ENCODE data around the gene RNASE4. TPM values are rescaled to one million over a fixed set of nuclear protein-coding genes. Genes with fewer than 3 reads are reported as not detected.

Gene RNASE4
- total and polyA plus RNA-seq, 10 of the 15 experiments (the other 5 are each of a cell fraction or from before 2014, with no cell fraction given), result 0.87 to 2.6 (median 1.3) TPM

DNA sequence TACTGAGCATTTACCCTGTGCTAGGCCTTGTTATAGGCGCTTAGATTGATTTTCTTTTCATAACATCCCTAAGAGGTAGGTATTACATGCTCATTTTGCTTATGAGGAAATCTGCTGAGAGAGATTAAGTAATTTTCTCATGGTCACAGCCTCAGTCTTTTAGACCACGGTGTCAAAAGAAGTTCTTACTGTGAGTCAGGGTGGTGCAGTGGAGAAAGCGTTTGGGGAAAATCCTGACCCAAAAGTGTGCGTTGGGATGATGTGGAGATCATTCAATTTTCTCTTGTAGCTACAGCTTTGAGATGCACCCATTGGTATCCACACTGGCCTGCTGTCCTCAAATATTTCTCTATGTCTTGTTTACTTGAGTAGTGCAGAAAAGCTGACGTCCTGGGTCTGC is 12.4 kb downstream of the RNASE4 start (continued):
- TF ChIP-seq IKZF2 (IDR thresholded peaks at IDR 0.05) (no peak), MEF2B (IDR thresholded peaks at IDR 0.05; ENCODE audit: partially characterized antibody, poor library complexity, severe bottlenecking) (no peak), NRF1 (conservative IDR thresholded peaks at IDR 0.05; ENCODE audit: low read depth, low read length) (no peak), ETV6 (conservative IDR thresholded peaks at IDR 0.05 in 1 of 2, IDR thresholded peaks at IDR 0.05 in 1 of 2; ENCODE audit: borderline replicate concordance in 1 of 2, low read depth in 1 of 2) (no peak), ASH2L (IDR thresholded peaks at IDR 0.05; ENCODE audit: borderline replicate concordance, low read depth) (no peak), RUNX3 (IDR thresholded peaks at IDR 0.05; ENCODE audit: low read length) (no peak)

GRCh38 chr14:20697273-20698017 is 13.1 kb downstream of the RNASE4 start:
- Histone ChIP-seq H3K4me1 (ENCODE audit: control insufficient read depth, insufficient read depth, low read length) (no peaks in the 10 kb centered on the region), H4K20me1 (ENCODE audit: control insufficient read depth, insufficient read depth) (no peaks in the 10 kb centered on the region), H2AFZ (ENCODE audit: control insufficient read depth, low read depth, low read length) (no peak overlapping the region), H3K27me3 (replicated peaks in 1 of 2; ENCODE audit: control insufficient read depth in 2 of 2, insufficient read depth in 2 of 2, low read length in 1 of 2) (no peaks in the 10 kb centered on the region), H3K79me2 (ENCODE audit: control insufficient read depth, insufficient read depth, low read length) (no peaks in the 10 kb centered on the region), H3K36me3 (ENCODE audit: control insufficient read depth in 2 of 2, insufficient read depth in 2 of 2, low read length in 1 of 2) (no peaks in the 10 kb centered on the region), H3K4me3 (no peak overlapping the region), H3K4me2 (ENCODE audit: control insufficient read depth, insufficient read depth) (no peak overlapping the region), H3K9me3 (replicated peaks; ENCODE audit: control insufficient read depth, insufficient read depth, low read length) (no peaks in the 10 kb centered on the region), H3K9ac (ENCODE audit: control insufficient read depth, insufficient read depth, low read length) (no peak overlapping the region), H3K27ac (ENCODE audit: control insufficient read depth, insufficient read depth) (no peak overlapping the region)
- POLR2A ChIA-PET, result interaction anchor here (1.6 kb wide), 1 partner anchor 158 kb away, joined by 5 read pairs; no protein-coding TSS in a partner anchor
- 24% methylated on average over 6 of the region's 6 CpGs for WGBS (ENCODE audit: insufficient coverage, insufficient replicate concordance, low lambda C conversion rate, missing lambda C conversion rate)
- intact Hi-C loops (cut with micrococcal nuclease; ENCODE audit: unreplicated experiment), result loop anchor here (1.0 to 5.0 kb wide), 4 partner anchors 60 to 274 kb away; no protein-coding TSS in a partner anchor
- RAD21 ChIA-PET (ENCODE audit: unreplicated experiment), result interaction anchor here (0.8 to 3.9 kb wide), 6 partner anchors 33 to 273 kb away, joined by 3 to 26 read pairs (median 8); no protein-coding TSS in a partner anchor
- in situ Hi-C loops (cut with MboI), result loop anchor here (5.0 kb wide), 1 partner anchor 160 kb away; no protein-coding TSS in a partner anchor
- CTCF ChIA-PET, result interaction anchor here (0.6 to 4.8 kb wide), 26 partner anchors 10 to 365 kb away, joined by 3 to 51 read pairs (median 4); no protein-coding TSS in a partner anchor
- no TSS peak for BruUV-seq (replicated peaks)
- SMC1A ChIA-PET (ENCODE audit: uncharacterized antibody, unreplicated experiment), result interaction anchor here (0.7 to 2.7 kb wide), 19 partner anchors 9 to 372 kb away, joined by 3 to 34 read pairs (median 4); no protein-coding TSS in a partner anchor
- ATAC-seq (peak; percentile 91), DNase-seq (ENCODE audit: low read depth, low spot score) (no peak), FAIRE-seq (peak; percentile 85)
- TF ChIP-seq ATF3 (IDR thresholded peaks at IDR 0.05; ENCODE audit: borderline replicate concordance, extremely low read depth, low read depth, low read length), result no peak
- no peak for TF ChIP-seq SIN3A (IDR thresholded peaks at IDR 0.05; ENCODE audit: low read depth, low read length)
- TF ChIP-seq, protein P1, sequence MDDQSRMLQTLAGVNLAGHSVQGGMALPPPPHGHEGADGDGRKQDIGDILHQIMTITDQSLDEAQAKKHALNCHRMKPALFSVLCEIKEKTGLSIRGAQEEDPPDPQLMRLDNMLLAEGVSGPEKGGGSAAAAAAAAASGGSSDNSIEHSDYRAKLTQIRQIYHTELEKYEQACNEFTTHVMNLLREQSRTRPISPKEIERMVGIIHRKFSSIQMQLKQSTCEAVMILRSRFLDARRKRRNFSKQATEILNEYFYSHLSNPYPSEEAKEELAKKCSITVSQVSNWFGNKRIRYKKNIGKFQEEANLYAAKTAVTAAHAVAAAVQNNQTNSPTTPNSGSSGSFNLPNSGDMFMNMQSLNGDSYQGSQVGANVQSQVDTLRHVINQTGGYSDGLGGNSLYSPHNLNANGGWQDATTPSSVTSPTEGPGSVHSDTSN (IDR thresholded peaks at IDR 0.05; ENCODE audit: insufficient replicate concordance, low read depth, low read length), result no peak
- peak; percentile 80 to 87 (median 85) for TF ChIP-seq CTCF (IDR thresholded peaks at IDR 0.05 in 2 of 3, conservative IDR thresholded peaks at IDR 0.05 in 1 of 3; ENCODE audit: control insufficient read depth in 2 of 3, extremely low read depth in 1 of 3, insufficient read depth in 1 of 3, low read depth in 3 of 3, low read length in 3 of 3)
- no peak for TF ChIP-seq BACH1 (IDR thresholded peaks at IDR 0.05; ENCODE audit: borderline replicate concordance)
- no peak for TF ChIP-seq CBX3 (IDR thresholded peaks at IDR 0.05; ENCODE audit: borderline replicate concordance, low read depth)
- TF ChIP-seq IKZF1 (conservative IDR thresholded peaks at IDR 0.05), result no peak
- TF ChIP-seq NFXL1 (IDR thresholded peaks at IDR 0.05; ENCODE audit: borderline replicate concordance), result no peak
- no peak for TF ChIP-seq KLF5 (IDR thresholded peaks at IDR 0.05; ENCODE audit: partially characterized antibody)
- TF ChIP-seq ZSCAN29 (IDR thresholded peaks at IDR 0.05), result no peak

All from GM12878 (cell line).